CD4-positive, alpha-beta T cell treated with Interleukin-15 for 4 hours (primary cell): ENCODE results near the gene MMP17.

Experiments
- DNase-seq: peaks from one replicate; pipeline ENCODE4 v3.0.0-alpha.2; 2020; ENCODE audit warnings: low spot score

The MMP17 gene

GRCh38 chr12:131850856-131851559 lies 22.8 kb downstream of the MMP17 start:
- peak; percentile 21 for DNase-seq

- DNase-seq = no peak
These were observed 23.8 kb downstream of the MMP17 start for GRCh38 chr12:131851741-131852550.

- DNase-seq = no peak
These were observed 24.5 kb downstream of the MMP17 start for GRCh38 chr12:131852551-131853299.

- DNase-seq = no peak
These were observed 25.9 kb downstream of the MMP17 start for GRCh38 chr12:131853832-131854797.

GRCh38 chr12:131854861-131855476 lies 26.8 kb downstream of the MMP17 start:
- no peak for DNase-seq

GRCh38 chr12:131855521-131856142 lies 27.4 kb downstream of the MMP17 start:
- DNase-seq = no peak

GRCh38 chr12:131856366-131857097 lies 28.3 kb downstream of the MMP17 start:
- no peak for DNase-seq

GRCh38 chr12:131857908-131858850 lies 30.0 kb downstream of the MMP17 start:
- no peak for DNase-seq

GRCh38 chr12:131860472-131861260 lies 32.5 kb downstream of the MMP17 start:
- DNase-seq = peak; percentile 6

GRCh38 chr12:131861261-131862083 lies 33.3 kb downstream of the MMP17 start:
- DNase-seq = no peak

GRCh38 chr12:131862084-131862441 lies 33.9 kb downstream of the MMP17 start:
- no peak for DNase-seq

GRCh38 chr12:131862600-131862993 lies 34.4 kb downstream of the MMP17 start:
- DNase-seq = no peak

- DNase-seq = no peak
These were observed 35.0 kb downstream of the MMP17 start for GRCh38 chr12:131862994-131863710.

GRCh38 chr12:131863711-131864396 lies 35.7 kb downstream of the MMP17 start:
- no peak for DNase-seq

GRCh38 chr12:131864469-131864868 lies 36.3 kb downstream of the MMP17 start:
- no peak for DNase-seq
